Body of pancreas (tissue), 4 donors: ENCODE results near the gene ACOX3.

Source experiments
- POLR2A ChIP-seq, 3 donors: fragments of 450-650 bp; IDR thresholded peaks; one replicate each; pipeline ENCODE4 v1.6.1; 2016; ENCODE audit warnings: antibody characterized with exemption in 3 of 3, mild to moderate bottlenecking in 2 of 3
- TF ChIP-seq, protein P1 (sequence below), 7 experiments: fragments of 450-650 bp in 4 of 7; fragments of 200-600 bp in 3 of 7; sonication (generic) in 3 of 7; IDR thresholded peaks; one replicate each; pipeline ENCODE4 v1.5.1; 2016 to 2019; ENCODE audit warnings: antibody characterized with exemption in 7 of 7

DNA sequence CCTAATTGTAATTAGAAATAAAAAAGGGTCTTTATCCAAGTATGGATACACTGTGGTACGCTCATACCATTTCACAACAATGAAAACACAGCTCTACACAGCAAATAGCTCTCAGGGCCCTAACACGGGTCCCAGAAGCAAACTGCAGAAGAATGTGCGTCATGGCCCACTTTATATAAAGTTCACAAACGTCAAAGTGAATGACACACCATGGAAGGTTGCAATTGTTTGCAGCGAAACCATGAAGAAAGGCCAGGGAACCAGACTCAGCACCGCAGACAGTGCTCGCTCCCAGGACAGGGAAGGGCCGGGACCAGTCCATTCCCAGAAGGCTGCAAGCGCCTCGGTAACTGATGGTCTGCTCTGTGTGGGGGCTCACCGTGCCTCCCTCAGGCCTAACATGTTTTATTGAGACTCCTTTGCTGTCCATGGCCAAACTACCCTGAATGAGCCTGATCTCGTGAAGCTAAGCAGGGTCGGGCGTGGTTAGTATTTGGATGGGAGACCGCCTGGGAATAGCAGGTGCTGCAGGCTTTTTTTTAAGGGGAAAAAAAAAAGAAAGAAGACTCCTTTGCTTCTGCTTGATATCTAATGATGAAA, 47.8 kb downstream of the ACOX3 start:
- TF ChIP-seq, protein P1, sequence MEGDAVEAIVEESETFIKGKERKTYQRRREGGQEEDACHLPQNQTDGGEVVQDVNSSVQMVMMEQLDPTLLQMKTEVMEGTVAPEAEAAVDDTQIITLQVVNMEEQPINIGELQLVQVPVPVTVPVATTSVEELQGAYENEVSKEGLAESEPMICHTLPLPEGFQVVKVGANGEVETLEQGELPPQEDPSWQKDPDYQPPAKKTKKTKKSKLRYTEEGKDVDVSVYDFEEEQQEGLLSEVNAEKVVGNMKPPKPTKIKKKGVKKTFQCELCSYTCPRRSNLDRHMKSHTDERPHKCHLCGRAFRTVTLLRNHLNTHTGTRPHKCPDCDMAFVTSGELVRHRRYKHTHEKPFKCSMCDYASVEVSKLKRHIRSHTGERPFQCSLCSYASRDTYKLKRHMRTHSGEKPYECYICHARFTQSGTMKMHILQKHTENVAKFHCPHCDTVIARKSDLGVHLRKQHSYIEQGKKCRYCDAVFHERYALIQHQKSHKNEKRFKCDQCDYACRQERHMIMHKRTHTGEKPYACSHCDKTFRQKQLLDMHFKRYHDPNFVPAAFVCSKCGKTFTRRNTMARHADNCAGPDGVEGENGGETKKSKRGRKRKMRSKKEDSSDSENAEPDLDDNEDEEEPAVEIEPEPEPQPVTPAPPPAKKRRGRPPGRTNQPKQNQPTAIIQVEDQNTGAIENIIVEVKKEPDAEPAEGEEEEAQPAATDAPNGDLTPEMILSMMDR (IDR thresholded peaks at IDR 0.05), result no peak
- no peak for TF ChIP-seq POLR2A (IDR thresholded peaks at IDR 0.05)
